Stimulated activated CD8-positive, alpha-beta memory T cell treated with anti-CD3 and anti-CD28 coated beads, Interleukin-12 subunit alpha, Interleukin-12 subunit beta, amount 100 ng/mL, for 24 hours (primary cell): ENCODE data around the gene EGFL8.

Experiments
- DNase-seq: peaks from one replicate; pipeline ENCODE4 v3.0.0-alpha.2; 2020; ENCODE audit errors: extremely low read depth

EGFL8 gene

GRCh38 chr6:32167761-32168262 is 3.4 kb downstream of the EGFL8 start:
- no peak for DNase-seq

DNA sequence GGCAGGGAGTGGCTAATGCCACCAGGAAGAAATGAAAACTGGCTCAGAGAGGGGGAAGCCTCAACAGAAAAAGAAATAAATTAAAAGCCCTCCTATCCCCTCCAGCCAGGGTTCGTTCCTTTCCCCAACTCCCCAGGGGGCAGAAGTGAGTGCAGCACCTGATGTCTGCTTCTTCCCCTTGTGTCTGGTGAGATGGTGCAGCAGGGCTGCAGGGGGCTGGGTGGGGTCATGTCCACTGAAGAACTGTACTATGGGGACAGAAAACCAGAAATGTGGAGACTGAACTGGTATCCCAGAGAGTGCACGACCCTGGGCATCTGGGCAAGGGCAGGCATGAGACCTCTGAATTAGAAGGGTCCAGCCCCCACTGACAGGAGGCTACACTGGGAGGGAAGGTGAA is 4.0 kb downstream of the EGFL8 start:
- no peak for DNase-seq

GRCh38 chr6:32168807-32169591 is 4.6 kb downstream of the EGFL8 start:
- no peak for DNase-seq

GRCh38 chr6:32170294-32170693 is 5.9 kb downstream of the EGFL8 start:
- no peak for DNase-seq

- DNase-seq, result no peak
These were observed 6.8 kb downstream of the EGFL8 start for GRCh38 chr6:32171234-32171633.

DNA sequence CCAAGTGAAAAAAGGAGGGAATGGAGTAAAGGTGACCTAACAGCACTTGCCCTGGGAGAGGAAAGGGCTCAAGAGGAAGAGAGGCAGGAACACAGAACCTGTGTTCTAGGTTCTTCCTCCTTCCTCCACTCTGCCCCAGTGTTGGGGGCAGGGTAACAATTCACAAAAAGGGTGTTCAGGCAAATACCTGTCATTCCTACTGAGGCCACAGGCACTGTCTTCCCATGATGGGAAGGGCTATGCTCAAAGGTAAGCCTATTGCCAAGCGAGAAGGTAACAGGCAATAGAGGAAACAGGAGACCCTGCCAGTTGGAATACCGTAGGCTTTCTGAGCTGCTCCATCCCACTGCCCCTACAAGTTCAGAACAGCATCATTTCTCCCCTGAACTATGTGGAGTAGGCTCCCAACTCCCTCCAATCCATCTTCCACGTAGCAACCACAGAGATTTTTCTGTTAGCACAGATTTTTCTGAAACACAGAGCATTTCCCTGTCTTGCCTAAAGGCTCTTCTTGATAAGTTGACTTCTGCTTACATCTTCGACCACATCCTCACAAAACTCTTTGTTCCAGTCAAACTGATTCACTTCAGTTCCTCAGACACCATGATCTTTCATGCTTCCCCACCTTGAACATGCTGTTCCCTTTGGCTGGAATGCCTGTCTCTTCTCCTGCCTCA is 8.8 kb downstream of the EGFL8 start:
- no peak for DNase-seq

DNA sequence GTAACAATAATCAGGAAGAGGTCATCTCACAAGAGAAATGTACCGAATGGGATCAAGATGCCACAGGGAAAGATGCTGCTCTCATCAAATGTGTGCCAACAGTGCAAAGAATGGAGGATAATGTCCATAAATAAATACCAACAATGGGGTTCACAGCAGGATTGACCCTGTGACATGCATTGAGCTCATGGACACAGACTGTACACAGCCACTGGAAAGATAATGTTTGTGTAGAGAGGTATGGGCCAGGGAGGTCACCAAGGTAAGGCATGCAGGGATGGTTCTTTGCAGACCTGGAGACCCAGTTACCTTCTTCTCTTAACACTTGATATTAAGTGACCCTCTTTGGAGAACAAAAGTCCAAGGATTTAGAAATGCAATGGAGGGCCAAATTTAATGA is 10.0 kb downstream of the EGFL8 start:
- no peak for DNase-seq

- DNase-seq, result no peak
These were observed 10.9 kb downstream of the EGFL8 start for GRCh38 chr6:32175322-32175710.

DNA sequence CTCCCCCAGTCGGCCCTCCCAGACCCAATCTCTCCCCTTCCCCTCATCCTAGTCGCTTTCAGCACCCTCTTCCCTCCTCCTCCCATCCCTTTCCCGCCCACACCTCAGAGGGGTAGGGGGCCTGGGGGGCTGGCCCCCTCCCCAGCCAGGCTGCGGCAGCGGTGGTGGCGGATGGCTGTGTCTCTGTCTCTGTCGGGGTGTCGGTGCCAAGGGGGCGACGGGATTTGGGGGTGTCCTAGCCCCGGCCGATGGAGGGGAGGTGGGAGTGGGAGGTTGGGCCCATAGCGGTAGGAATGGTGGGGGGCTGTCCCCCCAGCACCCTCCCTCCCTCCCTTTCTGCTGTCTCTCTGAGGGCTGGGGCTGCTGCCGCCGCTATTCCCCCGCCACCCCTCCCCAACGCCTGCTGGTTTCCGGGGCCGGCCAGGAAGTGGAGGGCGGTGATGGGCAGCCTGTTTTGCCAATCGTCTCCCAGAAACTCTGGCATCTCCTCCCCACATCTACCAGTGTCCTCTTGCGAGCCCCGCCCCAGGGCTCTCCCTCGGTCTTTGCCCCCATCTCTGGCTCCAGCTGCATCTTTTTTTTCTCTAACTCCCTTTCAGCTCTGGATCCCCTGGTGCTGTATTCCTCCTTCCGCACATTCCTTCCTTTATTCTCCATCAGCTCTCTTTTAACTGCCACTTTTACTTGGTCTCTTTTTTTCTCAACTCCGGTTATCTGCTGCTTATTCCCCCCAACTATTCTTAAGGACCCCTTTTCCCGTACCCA is 11.5 kb downstream of the EGFL8 start, which contains the start of gene AGPAT1:
AGPAT1 (minus strand) TSS at position 374 of the 765 bp plus-strand sequence. CDS start 4,588 bp downstream, outside the sequence.
- peak; percentile 83 for DNase-seq

- no peak for DNase-seq
These were observed 12.2 kb downstream of the EGFL8 start for GRCh38 chr6:32176476-32177182.

- DNase-seq, result no peak
These were observed 12.9 kb downstream of the EGFL8 start for GRCh38 chr6:32177183-32177787.

DNA sequence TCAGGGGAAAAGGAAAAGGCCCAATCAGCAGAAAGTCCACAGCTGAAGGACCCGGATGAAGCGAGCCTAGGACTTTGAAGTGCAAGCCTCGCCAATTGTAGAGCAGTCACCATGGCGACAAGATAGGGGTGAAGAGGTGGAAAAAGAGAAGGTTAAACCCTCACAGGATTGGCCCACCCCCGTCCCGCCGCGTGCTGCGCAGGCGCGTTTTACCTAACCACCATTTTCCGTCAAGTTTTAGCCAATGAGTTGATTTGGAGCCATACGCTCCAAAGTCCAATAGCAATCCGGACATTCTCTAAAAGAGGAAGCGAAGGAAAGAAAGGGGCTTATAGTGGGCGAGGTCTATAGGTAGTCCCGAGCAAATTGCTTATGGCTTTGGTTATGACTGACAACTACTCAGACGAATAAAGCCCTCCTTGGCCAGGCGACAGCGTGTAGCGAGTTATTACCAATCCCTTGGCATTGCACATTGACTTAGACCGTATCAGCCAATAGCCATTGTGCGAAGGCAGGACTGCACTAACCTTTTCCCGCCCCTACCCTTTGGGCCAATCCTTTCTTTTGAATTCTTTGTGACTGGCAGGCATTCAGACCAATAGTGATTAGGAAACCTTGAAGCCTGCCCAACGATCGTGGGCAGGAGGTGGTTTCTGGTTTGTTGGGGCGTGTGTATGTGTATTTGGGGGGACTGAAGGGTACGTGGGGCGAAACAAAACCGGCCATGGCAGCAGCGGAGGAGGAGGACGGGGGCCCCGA is 13.6 kb downstream of the EGFL8 start, which contains the start of gene RNF5:
RNF5 (plus strand) TSS at position 618 of the 759 bp plus-strand sequence; CDS start at position 725, 107 bp downstream.
- peak; percentile 83 for DNase-seq

DNA sequence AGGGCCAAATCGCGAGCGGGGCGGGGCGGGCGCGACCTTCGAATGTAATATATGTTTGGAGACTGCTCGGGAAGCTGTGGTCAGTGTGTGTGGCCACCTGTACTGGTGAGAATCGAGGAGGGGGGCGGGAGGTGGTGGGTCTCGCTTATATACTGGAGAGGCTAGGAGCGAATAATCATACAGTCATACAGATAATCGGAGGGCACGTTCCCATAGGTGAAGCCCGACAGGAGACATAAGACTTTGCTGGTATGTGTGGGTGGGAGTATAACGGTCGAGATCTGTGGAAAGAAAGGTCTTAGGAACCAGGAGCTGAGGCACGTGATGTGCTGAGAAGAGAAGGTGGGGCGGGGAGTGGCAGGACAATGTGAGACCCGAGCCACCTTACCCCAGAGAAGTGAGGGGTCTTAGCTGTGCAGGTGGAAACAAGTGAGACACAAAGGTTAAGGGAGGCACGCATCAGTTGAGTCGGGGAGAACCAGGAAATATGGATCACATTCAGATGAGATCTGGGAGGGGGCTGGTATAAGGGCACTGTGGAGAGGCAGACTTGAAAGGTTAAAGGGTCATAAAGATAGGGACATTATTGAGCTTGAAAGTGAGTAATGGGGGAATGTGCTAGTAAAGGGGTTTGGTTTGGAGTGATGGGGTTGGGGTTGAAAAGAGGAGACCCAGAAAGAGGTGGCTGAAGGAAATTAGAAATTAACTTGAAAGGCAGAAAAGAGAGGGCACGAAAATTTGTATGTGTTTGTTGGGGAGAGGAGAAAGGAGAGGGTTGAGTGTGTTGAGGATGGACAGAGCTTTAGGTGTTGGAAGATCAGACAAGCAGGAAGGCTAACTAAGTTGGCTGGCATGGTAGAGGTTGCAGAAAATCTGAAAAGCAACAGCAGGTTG is 14.4 kb downstream of the EGFL8 start:
- no peak for DNase-seq

DNA sequence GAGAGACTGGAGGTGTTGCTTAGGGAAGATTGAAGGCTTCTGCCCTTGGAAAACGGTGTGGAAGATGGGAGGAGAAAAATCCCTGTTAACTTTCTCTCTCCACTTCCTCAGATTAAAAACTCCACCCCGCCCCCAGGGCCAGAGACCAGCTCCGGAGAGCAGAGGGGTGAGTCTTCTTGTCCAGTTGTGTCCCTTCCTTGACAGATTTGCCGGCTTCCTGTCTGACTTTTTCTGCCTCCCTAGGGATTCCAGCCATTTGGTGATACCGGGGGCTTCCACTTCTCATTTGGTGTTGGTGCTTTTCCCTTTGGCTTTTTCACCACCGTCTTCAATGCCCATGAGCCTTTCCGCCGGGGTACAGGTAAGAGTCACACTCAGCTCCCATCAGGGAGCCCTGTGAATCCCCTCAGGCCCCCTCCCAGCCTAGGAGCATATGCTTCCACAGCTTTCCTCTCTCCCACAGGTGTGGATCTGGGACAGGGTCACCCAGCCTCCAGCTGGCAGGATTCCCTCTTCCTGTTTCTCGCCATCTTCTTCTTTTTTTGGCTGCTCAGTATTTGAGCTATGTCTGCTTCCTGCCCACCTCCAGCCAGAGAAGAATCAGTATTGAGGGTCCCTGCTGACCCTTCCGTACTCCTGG is 15.5 kb downstream of the EGFL8 start:
- DNase-seq, result no peak

- no peak for DNase-seq
These were observed 16.8 kb downstream of the EGFL8 start for GRCh38 chr6:32181148-32181702.

- DNase-seq, result no peak
These were observed 17.6 kb downstream of the EGFL8 start for GRCh38 chr6:32181915-32182529.

DNA sequence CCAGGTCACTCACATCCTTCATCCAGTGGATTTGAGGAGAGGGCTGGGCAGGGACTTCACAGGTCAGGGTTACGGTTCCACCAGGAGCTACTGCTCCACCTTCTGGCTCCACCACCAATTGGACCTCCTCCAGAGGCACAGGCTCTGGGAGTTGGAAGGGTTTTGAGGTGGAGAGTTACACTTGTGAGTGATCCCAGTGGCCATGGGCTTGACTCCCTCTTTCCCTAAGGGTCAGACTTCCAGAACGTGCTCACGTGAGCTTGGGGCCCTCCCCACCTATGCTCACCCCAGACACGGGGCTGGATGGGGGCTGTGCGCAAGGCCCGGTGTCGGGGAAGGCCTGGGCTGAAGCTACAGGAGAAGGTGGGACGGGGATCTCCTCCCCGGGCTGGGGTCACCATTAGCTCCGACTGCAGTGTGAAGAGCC is 18.2 kb downstream of the EGFL8 start:
- DNase-seq, result no peak

GRCh38 chr6:32183030-32183429 is 18.6 kb downstream of the EGFL8 start:
- no peak for DNase-seq
